Tibial nerve (tissue), 4 donors: ENCODE data around the gene CADPS.

Source experiments
- EP300 ChIP-seq, 2 donors: sonication (generic); formaldehyde crosslinking; IDR thresholded peaks; one replicate each; pipeline ENCODE4 v1.6.1; 2017; ENCODE audit warnings: antibody characterized with exemption in 2 of 2, mild to moderate bottlenecking in 1 of 2
- POLR2A ChIP-seq, 2 donors: fragments of 450-650 bp; IDR thresholded peaks; one replicate each; pipeline ENCODE4 v1.6.1; 2017; ENCODE audit warnings: antibody characterized with exemption in 2 of 2, mild to moderate bottlenecking in 2 of 2, moderate library complexity in 2 of 2
- TF ChIP-seq, protein P1 (sequence below), 5 experiments: fragments of 200-600 bp in 3 of 5; fragments of 450-650 bp in 2 of 5; sonication (generic) in 3 of 5; IDR thresholded peaks; one replicate each; pipeline ENCODE4 v1.5.1; 2016 to 2019; ENCODE audit warnings: antibody characterized with exemption in 5 of 5, mild to moderate bottlenecking in 3 of 5, moderate library complexity in 2 of 5

DNA sequence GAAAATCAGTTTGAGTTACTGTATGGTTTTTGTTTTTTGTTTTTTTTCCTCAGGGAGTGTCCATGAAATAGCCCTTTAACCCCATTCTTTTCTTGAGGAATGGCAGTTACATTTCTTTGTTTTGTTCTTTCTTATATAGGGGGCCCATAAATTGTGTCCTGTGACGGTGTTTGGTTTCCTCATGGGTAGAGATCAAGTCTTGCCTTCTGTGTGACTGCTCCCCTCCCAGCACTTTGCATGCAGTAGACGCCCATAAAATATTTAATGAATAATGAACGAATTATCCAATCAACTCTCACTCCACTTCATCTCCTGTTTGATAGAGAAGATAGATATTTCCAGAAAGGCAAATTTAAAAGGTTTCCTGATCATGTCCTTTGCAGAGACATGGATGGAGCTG lies 78.1 kb downstream of the CADPS start:
- TF ChIP-seq, protein P1, sequence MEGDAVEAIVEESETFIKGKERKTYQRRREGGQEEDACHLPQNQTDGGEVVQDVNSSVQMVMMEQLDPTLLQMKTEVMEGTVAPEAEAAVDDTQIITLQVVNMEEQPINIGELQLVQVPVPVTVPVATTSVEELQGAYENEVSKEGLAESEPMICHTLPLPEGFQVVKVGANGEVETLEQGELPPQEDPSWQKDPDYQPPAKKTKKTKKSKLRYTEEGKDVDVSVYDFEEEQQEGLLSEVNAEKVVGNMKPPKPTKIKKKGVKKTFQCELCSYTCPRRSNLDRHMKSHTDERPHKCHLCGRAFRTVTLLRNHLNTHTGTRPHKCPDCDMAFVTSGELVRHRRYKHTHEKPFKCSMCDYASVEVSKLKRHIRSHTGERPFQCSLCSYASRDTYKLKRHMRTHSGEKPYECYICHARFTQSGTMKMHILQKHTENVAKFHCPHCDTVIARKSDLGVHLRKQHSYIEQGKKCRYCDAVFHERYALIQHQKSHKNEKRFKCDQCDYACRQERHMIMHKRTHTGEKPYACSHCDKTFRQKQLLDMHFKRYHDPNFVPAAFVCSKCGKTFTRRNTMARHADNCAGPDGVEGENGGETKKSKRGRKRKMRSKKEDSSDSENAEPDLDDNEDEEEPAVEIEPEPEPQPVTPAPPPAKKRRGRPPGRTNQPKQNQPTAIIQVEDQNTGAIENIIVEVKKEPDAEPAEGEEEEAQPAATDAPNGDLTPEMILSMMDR (IDR thresholded peaks at IDR 0.05) = no peak
- TF ChIP-seq POLR2A (IDR thresholded peaks at IDR 0.05) (no peak), EP300 (IDR thresholded peaks at IDR 0.05) (no peak)
